Chondrocyte (in vitro differentiated cells): ENCODE results near the gene TTC28. TPM values are rescaled to one million over a fixed set of nuclear protein-coding genes. Genes with fewer than 3 reads are reported as not detected.

Source experiments
- DNase-seq: peaks from one replicate; pipeline ENCODE4 v3.0.0; 2021; ENCODE audit warnings: mixed read lengths, low spot score
- H3K27ac Mint-ChIP-seq: one replicate; pipeline ENCODE4 v1.8.0; 2021; ENCODE audit warnings: mild to moderate bottlenecking, moderate library complexity, mixed read lengths; ENCODE audit not compliant: unreplicated experiment
- H3K27me3 Mint-ChIP-seq: 2 replicates; pipeline ENCODE4 v1.8.0; 2021; ENCODE audit warnings: low read depth, mixed read lengths
- H3K36me3 Mint-ChIP-seq: 2 replicates; pipeline ENCODE4 v1.8.0; 2021; ENCODE audit warnings: low read depth, mixed read lengths
- H3K4me1 Mint-ChIP-seq: 2 replicates; pipeline ENCODE4 v1.8.0; 2021; ENCODE audit warnings: low read depth, mild to moderate bottlenecking, mixed read lengths
- H3K4me3 Mint-ChIP-seq: one replicate; pipeline ENCODE4 v1.8.0; 2021; ENCODE audit warnings: mild to moderate bottlenecking, moderate library complexity, mixed read lengths; ENCODE audit not compliant: unreplicated experiment
- H3K9me3 Mint-ChIP-seq: 2 replicates; pipeline ENCODE4 v1.8.0; 2021; ENCODE audit warnings: low read depth, mixed read lengths
- total RNA-seq: library from RNA; stranded (reverse); gene quantifications from 3 replicates; pipeline ENCODE4 v1.2.1, GENCODE V29; 2021
- TF ChIP-seq, protein P1 (sequence below): fragments of 200-600 bp; sonication (generic); IDR thresholded peaks from 2 replicates; pipeline ENCODE4 v1.5.0; 2021; ENCODE audit warnings: antibody characterized with exemption, mild to moderate bottlenecking, moderate library complexity

Gene TTC28
- total RNA-seq, 1 donor from 2014 or later = 38.3 TPM

DNA sequence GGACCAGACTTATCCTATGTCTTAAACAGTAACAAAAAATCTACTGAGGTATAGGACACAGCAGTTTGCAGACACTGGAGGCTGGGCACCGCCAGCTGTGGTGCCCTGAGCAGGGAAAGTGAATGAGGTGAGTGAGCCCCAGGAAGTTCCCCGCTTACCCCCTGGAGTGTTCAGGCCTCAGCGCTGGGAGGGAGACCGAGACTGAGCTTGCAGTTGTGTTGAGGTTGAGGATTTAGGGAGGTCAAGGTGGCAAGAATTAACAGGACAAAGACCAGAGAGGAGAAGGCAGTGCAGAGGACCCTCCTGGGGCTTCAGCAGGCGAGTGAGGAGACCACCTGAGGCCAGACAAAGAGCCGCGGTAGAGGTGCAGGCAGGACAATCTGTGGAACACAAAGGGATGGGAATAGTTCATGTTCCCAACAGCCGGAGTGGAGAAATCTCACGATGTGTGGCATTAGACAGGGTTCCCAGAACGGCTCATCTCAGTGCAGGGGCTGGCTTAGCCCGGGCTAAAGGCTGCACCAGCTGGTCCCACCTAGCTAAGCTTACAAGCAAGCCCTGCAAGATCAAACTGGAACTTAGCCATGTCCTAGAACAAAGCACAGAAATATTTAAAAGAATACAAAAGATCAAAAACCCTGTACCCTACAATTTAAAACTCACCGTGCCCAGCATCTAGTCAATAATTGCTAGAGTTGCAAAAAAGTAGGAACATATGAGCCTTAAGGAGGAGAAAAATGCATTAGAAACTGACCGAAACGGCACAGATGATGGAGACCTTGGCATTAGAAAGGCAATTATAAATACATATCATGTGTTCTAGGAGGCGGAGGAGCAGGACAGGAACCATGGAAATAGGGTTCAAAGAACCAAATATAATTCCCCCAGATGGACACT lies 713.2 kb downstream of the TTC28 start:
- Mint-ChIP-seq H3K27me3 (no peaks in the 10 kb centered on the region), H3K9me3 (peaks cover 7% of the 10 kb centered on the region), H3K36me3 (no peaks in the 10 kb centered on the region), H3K4me1 (peaks cover 28% of the 10 kb centered on the region), H3K27ac (no peak overlapping the region), H3K4me3 (no peak overlapping the region)
- TF ChIP-seq, protein P1, sequence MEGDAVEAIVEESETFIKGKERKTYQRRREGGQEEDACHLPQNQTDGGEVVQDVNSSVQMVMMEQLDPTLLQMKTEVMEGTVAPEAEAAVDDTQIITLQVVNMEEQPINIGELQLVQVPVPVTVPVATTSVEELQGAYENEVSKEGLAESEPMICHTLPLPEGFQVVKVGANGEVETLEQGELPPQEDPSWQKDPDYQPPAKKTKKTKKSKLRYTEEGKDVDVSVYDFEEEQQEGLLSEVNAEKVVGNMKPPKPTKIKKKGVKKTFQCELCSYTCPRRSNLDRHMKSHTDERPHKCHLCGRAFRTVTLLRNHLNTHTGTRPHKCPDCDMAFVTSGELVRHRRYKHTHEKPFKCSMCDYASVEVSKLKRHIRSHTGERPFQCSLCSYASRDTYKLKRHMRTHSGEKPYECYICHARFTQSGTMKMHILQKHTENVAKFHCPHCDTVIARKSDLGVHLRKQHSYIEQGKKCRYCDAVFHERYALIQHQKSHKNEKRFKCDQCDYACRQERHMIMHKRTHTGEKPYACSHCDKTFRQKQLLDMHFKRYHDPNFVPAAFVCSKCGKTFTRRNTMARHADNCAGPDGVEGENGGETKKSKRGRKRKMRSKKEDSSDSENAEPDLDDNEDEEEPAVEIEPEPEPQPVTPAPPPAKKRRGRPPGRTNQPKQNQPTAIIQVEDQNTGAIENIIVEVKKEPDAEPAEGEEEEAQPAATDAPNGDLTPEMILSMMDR = no peak
- DNase-seq = no peak

DNA sequence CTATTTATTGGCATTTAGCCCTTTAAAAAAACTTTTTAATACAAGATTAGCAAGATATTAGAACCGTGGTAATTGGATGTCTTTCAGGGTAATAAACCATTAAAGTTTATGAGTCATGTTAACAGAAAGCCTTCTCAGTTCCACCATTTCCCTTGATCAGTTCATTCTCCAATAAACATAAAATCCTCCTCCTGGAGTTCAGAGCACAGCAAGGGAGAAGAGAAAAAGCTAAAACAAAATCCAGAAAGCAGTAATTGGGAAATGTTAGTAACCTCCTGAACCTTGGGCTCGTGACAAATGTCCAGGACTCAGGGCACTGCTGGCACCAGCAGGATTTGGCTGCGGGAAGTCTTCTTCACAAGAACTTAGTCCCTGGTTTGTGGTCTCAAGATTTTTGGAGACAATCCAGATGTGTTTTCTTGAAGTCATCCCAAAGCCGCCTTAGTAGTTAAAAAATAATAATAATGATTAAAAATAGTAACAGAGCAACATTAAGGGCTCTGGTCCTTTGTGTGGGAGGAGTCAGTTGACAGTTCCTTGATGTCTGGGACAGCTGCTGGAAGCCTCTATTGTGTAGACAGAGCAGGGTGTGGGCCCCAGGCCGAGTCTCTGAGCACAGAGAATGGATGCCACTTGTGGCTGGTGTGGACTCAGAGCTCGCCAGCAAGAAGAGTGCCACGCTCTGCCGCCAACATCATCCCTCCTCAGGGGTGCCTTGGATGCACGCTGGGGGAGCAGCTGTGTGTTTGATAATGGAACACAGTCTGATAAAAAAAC lies 717.2 kb downstream of the TTC28 start:
- no peak for DNase-seq
- Mint-ChIP-seq H3K27ac (no peak overlapping the region), H3K27me3 (no peaks in the 10 kb centered on the region), H3K4me3 (no peak overlapping the region), H3K4me1 (peaks cover 20% of the 10 kb centered on the region), H3K9me3 (peaks cover 4% of the 10 kb centered on the region), H3K36me3 (peaks cover 2% of the 10 kb centered on the region)
- TF ChIP-seq, protein P1 = no peak

DNA sequence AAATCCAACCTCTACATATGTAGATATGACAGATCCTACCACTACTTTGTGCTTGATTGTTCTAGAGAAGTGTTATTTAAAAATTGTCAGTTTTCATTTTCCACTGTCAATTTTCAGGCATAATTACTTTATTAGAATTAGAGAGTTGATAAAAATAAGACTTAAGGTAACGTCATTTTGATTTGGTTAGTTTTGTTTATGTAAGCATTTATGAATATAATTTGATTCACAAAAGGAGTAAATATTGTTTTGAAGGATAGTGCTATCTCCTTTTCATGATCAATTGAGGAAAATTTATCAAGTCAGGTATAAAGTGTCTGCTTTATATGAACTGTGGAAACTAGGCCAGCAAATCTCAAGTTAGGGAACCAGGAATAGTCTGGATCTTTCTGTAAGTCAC lies 718.0 kb downstream of the TTC28 start:
- no peak for DNase-seq

DNA sequence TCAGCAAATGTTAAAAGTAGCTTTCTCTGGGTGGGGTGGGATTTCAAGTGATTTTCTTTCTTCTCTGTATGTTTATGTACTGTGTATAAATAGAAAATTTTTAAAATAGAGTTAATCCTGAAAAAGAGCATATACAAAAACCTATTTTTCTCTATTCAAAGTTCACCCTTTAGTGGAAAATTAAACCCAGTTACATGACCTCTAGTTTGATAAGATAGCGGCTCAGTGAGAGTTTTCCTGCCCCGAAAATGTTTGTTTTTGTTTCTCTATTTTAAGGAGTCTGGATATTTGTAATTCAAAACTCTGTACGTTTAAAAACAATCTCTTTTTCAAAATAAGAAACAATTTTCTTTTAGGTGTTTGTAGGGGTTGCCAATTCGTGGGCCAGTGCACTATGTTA lies 718.5 kb downstream of the TTC28 start:
- H3K27me3 Mint-ChIP-seq = no peaks in the 10 kb centered on the region
- H3K27ac Mint-ChIP-seq = no peak overlapping the region
- TF ChIP-seq, protein P1 = no peak
- peaks cover 20% of the 10 kb centered on the region for H3K4me1 Mint-ChIP-seq
- H3K4me3 Mint-ChIP-seq = no peak overlapping the region
- DNase-seq = no peak
- peaks cover 2% of the 10 kb centered on the region for H3K36me3 Mint-ChIP-seq
- H3K9me3 Mint-ChIP-seq = peaks cover 6% of the 10 kb centered on the region

More for the DNA sequence above, 718.0 kb downstream of the TTC28 start:
- no peak overlapping the region for H3K4me3 Mint-ChIP-seq
- H3K9me3 Mint-ChIP-seq = peaks cover 6% of the 10 kb centered on the region
- H3K4me1 Mint-ChIP-seq = peaks cover 20% of the 10 kb centered on the region
- no peak overlapping the region for H3K27ac Mint-ChIP-seq
- peaks cover 2% of the 10 kb centered on the region for H3K36me3 Mint-ChIP-seq
- TF ChIP-seq, protein P1 = no peak
- no peaks in the 10 kb centered on the region for H3K27me3 Mint-ChIP-seq

DNA sequence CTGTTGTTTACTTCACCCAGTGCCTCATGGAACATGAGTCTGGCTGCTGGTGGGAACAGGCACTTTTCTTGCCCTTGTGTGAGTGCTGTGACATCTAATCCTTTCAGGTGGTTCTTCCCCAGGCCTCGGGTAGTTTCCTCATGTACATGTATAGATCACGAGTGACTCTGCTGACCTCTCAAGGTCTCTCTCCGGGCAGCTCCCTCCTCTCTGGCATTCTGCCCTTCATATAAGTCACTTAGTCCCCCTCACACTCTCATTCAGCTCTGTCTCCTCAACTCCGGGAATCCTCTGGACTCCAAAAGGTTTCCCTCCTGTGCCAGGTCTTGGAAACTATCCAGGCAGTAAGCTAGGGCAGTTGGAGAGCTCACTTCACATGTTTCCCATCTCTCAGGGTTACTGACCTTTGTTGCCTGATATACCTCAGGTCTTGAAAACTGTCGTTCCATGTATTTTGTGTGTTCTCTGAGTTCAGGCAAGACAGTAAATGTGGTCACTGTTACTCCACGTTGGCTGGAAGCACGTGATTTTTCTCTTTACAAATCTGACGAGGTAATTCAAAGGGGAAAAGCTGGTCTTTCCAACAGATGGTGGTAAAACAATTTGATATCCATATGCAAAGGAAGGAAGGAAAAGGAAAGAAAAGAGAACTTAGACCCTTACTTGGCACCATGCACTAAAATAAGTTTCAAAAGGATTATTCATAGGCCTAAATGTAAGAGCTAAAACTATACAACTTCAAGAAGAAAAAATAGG lies 720.1 kb downstream of the TTC28 start:
- no peak for DNase-seq
- Mint-ChIP-seq H3K36me3 (peaks cover 2% of the 10 kb centered on the region), H3K4me3 (no peak overlapping the region), H3K9me3 (peaks cover 6% of the 10 kb centered on the region), H3K27me3 (no peaks in the 10 kb centered on the region), H3K27ac (no peak overlapping the region), H3K4me1 (peaks cover 13% of the 10 kb centered on the region)
- TF ChIP-seq, protein P1 = no peak
